HepG2 (cell line): ENCODE data around the gene ZGRF1. TPM values are rescaled to one million over a fixed set of nuclear protein-coding genes. Genes with fewer than 3 reads are reported as not detected.

Experiments
- ARHGAP35 ChIP-seq: sonication (generic); formaldehyde crosslinking; IDR thresholded peaks from 2 replicates; pipeline ENCODE4 v1.9.0; 2022; ENCODE audit warnings: mild to moderate bottlenecking, inconsistent platforms, moderate library complexity, missing genetic modification reagents, borderline replicate concordance
- CBX5 ChIP-seq: sonication (generic); formaldehyde crosslinking; IDR thresholded peaks from 2 replicates; pipeline ENCODE4 v1.4.0; 2020; ENCODE audit warnings: missing genetic modification reagents, borderline replicate concordance
- CHD4 ChIP-seq: fragments of 200-600 bp; sonication (generic); IDR thresholded peaks from 2 replicates; pipeline ENCODE4 v1.7.0; 2017; ENCODE audit warnings: mild to moderate bottlenecking, low read length, borderline replicate concordance
- CREM ChIP-seq, 2 experiments: sonication (generic) in 1 of 2; formaldehyde crosslinking in 1 of 2; IDR thresholded peaks; 2 replicates each; pipeline versions ENCODE4 v1.4.0 to v1.6.1; 2016 to 2020; ENCODE audit warnings: antibody characterized with exemption in 1 of 2, mild to moderate bottlenecking in 1 of 2, missing genetic modification reagents in 1 of 2
- HHEX ChIP-seq: IDR thresholded peaks from 2 replicates; pipeline ENCODE4 v1.6.1; 2016; ENCODE audit warnings: control low read depth
- HMGA1 ChIP-seq: sonication (generic); formaldehyde crosslinking; conservative IDR thresholded peaks from 2 replicates; pipeline ENCODE4 v1.4.0; 2020; ENCODE audit warnings: missing genetic modification reagents
- MYPOP ChIP-seq: sonication (generic); formaldehyde crosslinking; IDR thresholded peaks from 2 replicates; pipeline ENCODE4 v1.8.1; 2023; ENCODE audit warnings: mild to moderate bottlenecking, moderate library complexity, missing genetic modification reagents
- NCOA5 ChIP-seq: sonication (generic); formaldehyde crosslinking; IDR thresholded peaks from 2 replicates; pipeline ENCODE4 v1.4.0; 2020; ENCODE audit warnings: missing genetic modification reagents
- NFIB ChIP-seq: sonication (generic); formaldehyde crosslinking; IDR thresholded peaks from 2 replicates; pipeline ENCODE4 v1.9.0; 2021; ENCODE audit warnings: missing genetic modification reagents, mild to moderate bottlenecking, borderline replicate concordance
- NONO ChIP-seq, 2 experiments: fragments of 450-650 bp in 1 of 2; sonication (generic) in 1 of 2; formaldehyde crosslinking in 1 of 2; IDR thresholded peaks in 1 of 2; conservative IDR thresholded peaks in 1 of 2; 2 replicates each; pipeline versions ENCODE4 v1.6.1 to v1.8.0; 2017 to 2022; ENCODE audit warnings: mild to moderate bottlenecking in 1 of 2, missing genetic modification reagents in 1 of 2, moderate library complexity in 1 of 2
- POLR2AphosphoS5 ChIP-seq: IDR thresholded peaks from 2 replicates; pipeline ENCODE4 v1.6.1; 2012; ENCODE audit warnings: low read depth, low read length
- SCMH1 ChIP-seq: sonication (generic); formaldehyde crosslinking; IDR thresholded peaks from 2 replicates; pipeline ENCODE4 v1.9.0; 2021; ENCODE audit warnings: missing genetic modification reagents, mild to moderate bottlenecking, borderline replicate concordance
- TEAD2 ChIP-seq: sonication (generic); formaldehyde crosslinking; IDR thresholded peaks from 2 replicates; pipeline ENCODE4 v1.9.0; 2021; ENCODE audit warnings: missing genetic modification reagents
- ZFP36 ChIP-seq: fragments of 150-350 bp; IDR thresholded peaks from 2 replicates; pipeline ENCODE4 v1.6.1; 2018; ENCODE audit warnings: borderline replicate concordance, low read length, low read depth; ENCODE audit not compliant: partially characterized antibody
- ZKSCAN1 ChIP-seq: fragments of 150-350 bp; IDR thresholded peaks from 2 replicates; pipeline ENCODE4 v1.6.1; 2014; ENCODE audit warnings: low read length
- ZNF775 ChIP-seq: sonication (generic); formaldehyde crosslinking; IDR thresholded peaks from 2 replicates; pipeline ENCODE4 v1.4.0; 2020; ENCODE audit warnings: missing genetic modification reagents, mild to moderate bottlenecking, moderate library complexity, borderline replicate concordance
- polyA plus RNA-seq, 8 experiments: library from polyadenylated mRNA; depleted of rRNA in 3 of 8; stranded (reverse) in 7 of 8; unstranded in 1 of 8; fragments of >200 nt; fragmentation: Illumina TruSeq in 4 of 8; extraction: Trizol in 4 of 8; gene quantifications; 2 replicates each; pipeline versions ENCODE4 v1.2.1 to v1.2.3, GENCODE V29; 2011 to 2016; ENCODE audit warnings: low read depth in 4 of 8, missing spikeins in 1 of 8, mixed read lengths in 1 of 8; ENCODE audit not compliant: insufficient read depth in 1 of 8
- total RNA-seq, 5 experiments: library from RNA; depleted of rRNA; stranded (reverse); fragments of >200 nt; fragmentation: Illumina TruSeq; extraction: Trizol; gene quantifications; 2 replicates each; pipeline ENCODE4 v1.2.3, GENCODE V29; 2016; ENCODE audit warnings: low read depth in 1 of 5
- TF ChIP-seq, protein P1 (sequence below): sonication (generic); formaldehyde crosslinking; IDR thresholded peaks from 2 replicates; pipeline ENCODE4 v1.5.0; 2020; ENCODE audit warnings: mild to moderate bottlenecking, missing genetic modification reagents
- TF ChIP-seq, protein P2 (sequence below): sonication (generic); formaldehyde crosslinking; IDR thresholded peaks from 2 replicates; pipeline ENCODE4 v1.9.0; 2021; ENCODE audit warnings: missing genetic modification reagents, borderline replicate concordance
- TF ChIP-seq, protein P3 (sequence below), 2 experiments: sonication (generic) in 1 of 2; formaldehyde crosslinking in 1 of 2; IDR thresholded peaks; 2 replicates each; pipeline versions ENCODE4 v1.5.1 to v1.6.1; 2011 to 2020; ENCODE audit warnings: borderline replicate concordance in 1 of 2, low read depth in 1 of 2, low read length in 1 of 2, mild to moderate bottlenecking in 1 of 2, missing genetic modification reagents in 1 of 2, moderate library complexity in 1 of 2

The ZGRF1 gene
- total and polyA plus RNA-seq, 2 of the 13 experiments (the other 11 are each of a cell fraction or from before 2014, with no cell fraction given), result 8.6 to 15.9 TPM

GRCh38 chr4:112636688-112637551 lies at the start of gene ZGRF1, which contains the start of gene LARP7 (continued):
- no peak for TF ChIP-seq ARHGAP35
- no peak for TF ChIP-seq ZKSCAN1
- TF ChIP-seq, protein P1, sequence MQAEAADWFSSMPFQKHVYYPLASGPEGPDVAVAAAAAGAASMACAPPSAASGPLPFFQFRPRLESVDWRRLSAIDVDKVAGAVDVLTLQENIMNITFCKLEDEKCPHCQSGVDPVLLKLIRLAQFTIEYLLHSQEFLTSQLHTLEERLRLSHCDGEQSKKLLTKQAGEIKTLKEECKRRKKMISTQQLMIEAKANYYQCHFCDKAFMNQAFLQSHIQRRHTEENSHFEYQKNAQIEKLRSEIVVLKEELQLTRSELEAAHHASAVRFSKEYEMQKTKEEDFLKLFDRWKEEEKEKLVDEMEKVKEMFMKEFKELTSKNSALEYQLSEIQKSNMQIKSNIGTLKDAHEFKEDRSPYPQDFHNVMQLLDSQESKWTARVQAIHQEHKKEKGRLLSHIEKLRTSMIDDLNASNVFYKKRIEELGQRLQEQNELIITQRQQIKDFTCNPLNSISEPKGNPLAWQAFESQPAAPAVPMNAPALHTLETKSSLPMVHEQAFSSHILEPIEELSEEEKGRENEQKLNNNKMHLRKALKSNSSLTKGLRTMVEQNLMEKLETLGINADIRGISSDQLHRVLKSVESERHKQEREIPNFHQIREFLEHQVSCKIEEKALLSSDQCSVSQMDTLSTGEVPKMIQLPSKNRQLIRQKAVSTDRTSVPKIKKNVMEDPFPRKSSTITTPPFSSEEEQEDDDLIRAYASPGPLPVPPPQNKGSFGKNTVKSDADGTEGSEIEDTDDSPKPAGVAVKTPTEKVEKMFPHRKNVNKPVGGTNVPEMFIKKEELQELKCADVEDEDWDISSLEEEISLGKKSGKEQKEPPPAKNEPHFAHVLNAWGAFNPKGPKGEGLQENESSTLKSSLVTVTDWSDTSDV (CRISPR knock-in tag), result no peak
- TF ChIP-seq NCOA5, result no peak
- no peak for TF ChIP-seq HMGA1 (CRISPR knock-in tag)
- peak; percentile 99 for TF ChIP-seq CREM (IDR thresholded peaks at IDR 0.05)
- TF ChIP-seq CREM (CRISPR knock-in tag; IDR thresholded peaks at IDR 0.05), result peak; percentile 81
- TF ChIP-seq, protein P2, sequence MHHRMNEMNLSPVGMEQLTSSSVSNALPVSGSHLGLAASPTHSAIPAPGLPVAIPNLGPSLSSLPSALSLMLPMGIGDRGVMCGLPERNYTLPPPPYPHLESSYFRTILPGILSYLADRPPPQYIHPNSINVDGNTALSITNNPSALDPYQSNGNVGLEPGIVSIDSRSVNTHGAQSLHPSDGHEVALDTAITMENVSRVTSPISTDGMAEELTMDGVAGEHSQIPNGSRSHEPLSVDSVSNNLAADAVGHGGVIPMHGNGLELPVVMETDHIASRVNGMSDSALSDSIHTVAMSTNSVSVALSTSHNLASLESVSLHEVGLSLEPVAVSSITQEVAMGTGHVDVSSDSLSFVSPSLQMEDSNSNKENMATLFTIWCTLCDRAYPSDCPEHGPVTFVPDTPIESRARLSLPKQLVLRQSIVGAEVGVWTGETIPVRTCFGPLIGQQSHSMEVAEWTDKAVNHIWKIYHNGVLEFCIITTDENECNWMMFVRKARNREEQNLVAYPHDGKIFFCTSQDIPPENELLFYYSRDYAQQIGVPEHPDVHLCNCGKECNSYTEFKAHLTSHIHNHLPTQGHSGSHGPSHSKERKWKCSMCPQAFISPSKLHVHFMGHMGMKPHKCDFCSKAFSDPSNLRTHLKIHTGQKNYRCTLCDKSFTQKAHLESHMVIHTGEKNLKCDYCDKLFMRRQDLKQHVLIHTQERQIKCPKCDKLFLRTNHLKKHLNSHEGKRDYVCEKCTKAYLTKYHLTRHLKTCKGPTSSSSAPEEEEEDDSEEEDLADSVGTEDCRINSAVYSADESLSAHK (CRISPR knock-in tag), result no peak
- peak; percentile 64; the same call in 1 of the 2 replicates for TF ChIP-seq MYPOP (CRISPR knock-in tag)
- no peak for TF ChIP-seq TEAD2 (CRISPR knock-in tag)
- TF ChIP-seq, protein P3, sequence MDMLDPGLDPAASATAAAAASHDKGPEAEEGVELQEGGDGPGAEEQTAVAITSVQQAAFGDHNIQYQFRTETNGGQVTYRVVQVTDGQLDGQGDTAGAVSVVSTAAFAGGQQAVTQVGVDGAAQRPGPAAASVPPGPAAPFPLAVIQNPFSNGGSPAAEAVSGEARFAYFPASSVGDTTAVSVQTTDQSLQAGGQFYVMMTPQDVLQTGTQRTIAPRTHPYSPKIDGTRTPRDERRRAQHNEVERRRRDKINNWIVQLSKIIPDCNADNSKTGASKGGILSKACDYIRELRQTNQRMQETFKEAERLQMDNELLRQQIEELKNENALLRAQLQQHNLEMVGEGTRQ (IDR thresholded peaks at IDR 0.05; ENCODE audit: low read depth, low read length), result no peak
- TF ChIP-seq, protein P3 (CRISPR knock-in tag; IDR thresholded peaks at IDR 0.05; ENCODE audit: borderline replicate concordance), result no peak; the same call in 1 of the 2 replicates
- no peak for TF ChIP-seq CBX5
- no peak for TF ChIP-seq ZNF775 (CRISPR knock-in tag)
- peak; percentile 50; the same call in 1 of the 2 replicates for TF ChIP-seq POLR2AphosphoS5
- no peak for TF ChIP-seq NONO (IDR thresholded peaks at IDR 0.05)
- peak; percentile 63; the same call in 1 of the 2 replicates for TF ChIP-seq NONO (CRISPR knock-in tag; conservative IDR thresholded peaks at IDR 0.05)
- TF ChIP-seq CHD4, result no peak
- TF ChIP-seq ZFP36, result no peak
- no peak for TF ChIP-seq NFIB (CRISPR knock-in tag)
- no peak for TF ChIP-seq HHEX (CRISPR knock-in tag)
- TF ChIP-seq SCMH1 (CRISPR knock-in tag), result no peak
